GM21737 (cell line): ENCODE measurements around the gene PIMREG.
"Not testable (repeated sequence)": the region's sequence is repeated elsewhere in the genome, so short reads cannot be mapped to it uniquely, and the experiment has no call there.

Source experiments
- ATAC-seq: cut with Tn5 transposase; IDR thresholded peaks from one replicate; pipeline ENCODE4 v1.9.1; 2021; ENCODE audit warnings: mild to moderate bottlenecking, moderate library complexity; ENCODE audit not compliant: unreplicated experiment

The PIMREG gene

GRCh38 chr17:6476076-6476809 is 32.0 kb downstream of the PIMREG start:
- no peak for ATAC-seq

GRCh38 chr17:6476810-6477179 is 32.5 kb downstream of the PIMREG start:
- ATAC-seq, result no peak

- no peak for ATAC-seq
Measured at GRCh38 chr17:6477831-6478383, 33.7 kb downstream of the PIMREG start.

- ATAC-seq, result no peak
Measured at GRCh38 chr17:6478486-6478885, 34.2 kb downstream of the PIMREG start.

- no peak for ATAC-seq
Measured at GRCh38 chr17:6479622-6480302, 35.5 kb downstream of the PIMREG start.

GRCh38 chr17:6480303-6480675 is 36.0 kb downstream of the PIMREG start:
- no peak for ATAC-seq

GRCh38 chr17:6482105-6482455 is 37.8 kb downstream of the PIMREG start:
- no peak for ATAC-seq

- not testable (repeated sequence) for ATAC-seq
Measured at GRCh38 chr17:6482796-6483195, 38.5 kb downstream of the PIMREG start.

GRCh38 chr17:6483507-6483906 is 39.3 kb downstream of the PIMREG start:
- no peak for ATAC-seq

- ATAC-seq, result no peak
Measured at GRCh38 chr17:6485646-6486412, 41.6 kb downstream of the PIMREG start.

- no peak for ATAC-seq
Measured at GRCh38 chr17:6487251-6488007, 43.2 kb downstream of the PIMREG start.

GRCh38 chr17:6488008-6488539 is 43.8 kb downstream of the PIMREG start:
- ATAC-seq, result no peak

GRCh38 chr17:6489016-6489550 is 44.8 kb downstream of the PIMREG start:
- no peak for ATAC-seq

GRCh38 chr17:6491071-6491700 is 46.9 kb downstream of the PIMREG start:
- no peak for ATAC-seq

- no peak for ATAC-seq
Measured at GRCh38 chr17:6492892-6493674, 48.8 kb downstream of the PIMREG start.

GRCh38 chr17:6494239-6494941 is 50.1 kb downstream of the PIMREG start:
- ATAC-seq, result no peak

GRCh38 chr17:6495450-6496115 is 51.3 kb downstream of the PIMREG start:
- ATAC-seq, result no peak

- ATAC-seq, result no peak
Measured at GRCh38 chr17:6496116-6496481, 51.8 kb downstream of the PIMREG start.
